ENCODE results near the gene PKIB.

PKIB gene

GRCh38 chr6:122651604-122652003, 41.4 kb downstream of the PKIB start:
- DNase-seq (ENCODE audit: low read depth, low spot score) = peak; percentile 33
- ChIA-PET CTCF (no interaction called here), POLR2A (no interaction called here)
- TF ChIP-seq CTCF (IDR thresholded peaks at IDR 0.05; ENCODE audit: insufficient read depth, low read length, missing control alignments) = no peak
- no peak overlapping the region for H3K4me3 ChIP-seq (ENCODE audit: low read depth, low read length)

GRCh38 chr6:122652431-122652830, 42.2 kb downstream of the PKIB start:
- TF ChIP-seq CTCF (IDR thresholded peaks at IDR 0.05; ENCODE audit: insufficient read depth, low read length, missing control alignments) = no peak
- CTCF ChIA-PET = no interaction called here
- no peak overlapping the region for H3K4me3 ChIP-seq (ENCODE audit: low read depth, low read length)
- DNase-seq (ENCODE audit: low read depth, low spot score) = no peak
- POLR2A ChIA-PET = interaction anchor here (0.6 kb wide), 1 partner anchor 27 kb away, joined by 3 read pairs; no protein-coding TSS in a partner anchor

- POLR2A ChIA-PET = no interaction called here
- no peak overlapping the region for H3K4me3 ChIP-seq (ENCODE audit: low read depth, low read length)
- CTCF ChIA-PET = no interaction called here
- no peak for TF ChIP-seq CTCF (IDR thresholded peaks at IDR 0.05; ENCODE audit: insufficient read depth, low read length, missing control alignments)
- no peak for DNase-seq (ENCODE audit: low read depth, low spot score)
Measured at GRCh38 chr6:122653094-122653493, 42.9 kb downstream of the PKIB start.

GRCh38 chr6:122654012-122654411, 43.8 kb downstream of the PKIB start:
- no peak for DNase-seq (ENCODE audit: low read depth, low spot score)
- ChIA-PET POLR2A (no interaction called here), CTCF (interaction anchor here (0.6 kb wide), 1 partner anchor 70 kb away, joined by 3 read pairs; no protein-coding TSS in a partner anchor)
- no peak for TF ChIP-seq CTCF (IDR thresholded peaks at IDR 0.05; ENCODE audit: insufficient read depth, low read length, missing control alignments)
- H3K4me3 ChIP-seq (ENCODE audit: low read depth, low read length) = no peak overlapping the region

GRCh38 chr6:122657601-122658000, 47.4 kb downstream of the PKIB start:
- no peak for DNase-seq (ENCODE audit: low read depth, low spot score)
- no peak overlapping the region for H3K4me3 ChIP-seq (ENCODE audit: low read depth, low read length)
- TF ChIP-seq CTCF (IDR thresholded peaks at IDR 0.05; ENCODE audit: insufficient read depth, low read length, missing control alignments) = no peak
- CTCF ChIA-PET = interaction anchor here (1.0 kb wide), 1 partner anchor 10 kb away, joined by 4 read pairs; no protein-coding TSS in a partner anchor
- POLR2A ChIA-PET = no interaction called here

- CTCF ChIA-PET = no interaction called here
- POLR2A ChIA-PET = no interaction called here
- TF ChIP-seq CTCF (IDR thresholded peaks at IDR 0.05; ENCODE audit: insufficient read depth, low read length, missing control alignments) = no peak
- H3K4me3 ChIP-seq (ENCODE audit: low read depth, low read length) = no peak overlapping the region
- no peak for DNase-seq (ENCODE audit: low read depth, low spot score)
Measured at GRCh38 chr6:122660296-122660695, 50.1 kb downstream of the PKIB start.

All from AG04449 (cell line).